SK-N-SH (cell line): Measurements from ENCODE around the gene MRPL19. TPM values are rescaled to one million over a fixed set of nuclear protein-coding genes. Genes with fewer than 3 reads are reported as not detected.

ENCODE experiments used
- CTCF ChIA-PET: fragments of 300-600, 350-600 bp; formaldehyde crosslinking; extraction: SDS; loops from one replicate; lab custom pipeline; 2021; lab: Yijun Ruan, JAX
- POLR2A ChIA-PET: fragments of 350-600 bp; sonication (Branson Sonifier 250); formaldehyde crosslinking; extraction: SDS; loops from one replicate; lab custom pipeline; 2020; ENCODE audit warnings: antibody characterized with exemption, inconsistent platforms; lab: Yijun Ruan, JAX
- DNase-seq: peaks from one replicate; pipeline ENCODE4 v3.0.0; 2012
- H2AFZ ChIP-seq: fragments of 200-600 bp; sonication (generic); 2 replicates; pipeline ENCODE4 v1.8.1; 2016; ENCODE audit warnings: antibody characterized with exemption, mild to moderate bottlenecking, low read depth
- H3F3A ChIP-seq: fragments of 200-600 bp; sonication (generic); replicated peaks from 2 replicates; pipeline ENCODE3; 2016; ENCODE audit warnings: antibody characterized with exemption, mild to moderate bottlenecking; ENCODE audit not compliant: insufficient read depth
- H3K27ac ChIP-seq, 2 experiments: fragments of 200-500 bp in 1 of 2; fragments of 200-600 bp in 1 of 2; sonication (Bioruptor generic) in 1 of 2; sonication (generic), shearing (Covaris generic) in 1 of 2; 2 replicates each; pipeline versions ENCODE4 v1.5.1 to v1.6.1; 2014 to 2016; ENCODE audit warnings: low read depth in 2 of 2, inconsistent platforms in 1 of 2, low read length in 1 of 2, mild to moderate bottlenecking in 1 of 2, mixed read lengths in 1 of 2
- H3K27me3 ChIP-seq: fragments of 200-600 bp; sonication (generic), shearing (Covaris generic); 2 replicates; pipeline ENCODE4 v1.6.1; 2016; ENCODE audit warnings: mixed run types; ENCODE audit not compliant: insufficient read depth
- H3K36me3 ChIP-seq, 2 experiments: fragments of 200-500 bp in 1 of 2; fragments of 200-600 bp in 1 of 2; sonication (Bioruptor generic) in 1 of 2; sonication (generic) in 1 of 2; replicated peaks in 1 of 2; 2 replicates each; pipeline versions ENCODE3 to v1.5.1; 2014 to 2016; ENCODE audit warnings: low read length in 1 of 2, mild to moderate bottlenecking in 1 of 2; ENCODE audit not compliant: insufficient read depth in 2 of 2, control insufficient read depth in 1 of 2
- H3K4me1 ChIP-seq, 2 experiments: fragments of 200-500 bp in 1 of 2; fragments of 200-600 bp in 1 of 2; sonication (Bioruptor generic) in 1 of 2; sonication (generic), shearing (Covaris generic) in 1 of 2; 2 replicates each; pipeline versions ENCODE4 v1.5.1 to v1.6.1; 2014 to 2016; ENCODE audit warnings: low read depth in 1 of 2, low read length in 1 of 2, mixed run types in 1 of 2; ENCODE audit not compliant: insufficient read depth in 2 of 2, control insufficient read depth in 1 of 2
- H3K4me2 ChIP-seq: fragments of 200-600 bp; sonication (generic), shearing (Covaris generic); 2 replicates; pipeline ENCODE4 v1.6.1; 2017; ENCODE audit warnings: mixed run types
- H3K4me3 ChIP-seq, 2 experiments: fragments of 200-500 bp in 1 of 2; fragments of 200-600 bp in 1 of 2; sonication (Bioruptor generic) in 1 of 2; sonication (generic), shearing (Covaris generic) in 1 of 2; 2 replicates each; pipeline versions ENCODE4 v1.5.1 to v1.8.1; 2014 to 2016; ENCODE audit warnings: low read depth in 2 of 2, inconsistent platforms in 1 of 2, low read length in 1 of 2, mild to moderate bottlenecking in 1 of 2, mixed read lengths in 1 of 2, moderate library complexity in 1 of 2
- H3K79me2 ChIP-seq: fragments of 200-600 bp; sonication (generic); 2 replicates; pipeline ENCODE4 v1.8.1; 2017; ENCODE audit warnings: mild to moderate bottlenecking; ENCODE audit not compliant: insufficient read depth
- H3K9ac ChIP-seq: fragments of 200-600 bp; sonication (generic); 2 replicates; pipeline ENCODE4 v1.6.1; 2017; ENCODE audit warnings: mixed run types
- H3K9me2 ChIP-seq: fragments of 200-600 bp; sonication (generic); 2 replicates; pipeline ENCODE4 v1.6.1; 2017; ENCODE audit warnings: mixed run types
- H3K9me3 ChIP-seq: fragments of 200-600 bp; sonication (generic); 2 replicates; pipeline ENCODE4 v1.6.1; 2017; ENCODE audit warnings: mixed run types, mild to moderate bottlenecking, moderate library complexity
- H4K20me1 ChIP-seq: fragments of 200-600 bp; sonication (generic); 2 replicates; pipeline ENCODE4 v1.6.1; 2017; ENCODE audit warnings: mild to moderate bottlenecking, mixed run types; ENCODE audit not compliant: insufficient read depth
- CHD2 ChIP-seq: fragments of 150-350 bp; IDR thresholded peaks from 2 replicates; pipeline ENCODE4 v1.6.1; 2018; ENCODE audit warnings: low read length; ENCODE audit not compliant: partially characterized antibody
- EP300 ChIP-seq, 2 experiments: IDR thresholded peaks; 2 replicates each; pipeline versions ENCODE4 v1.4.0 to v1.6.1; 2012; ENCODE audit warnings: borderline replicate concordance in 1 of 2, low read depth in 1 of 2, low read length in 1 of 2
- FOSL2 ChIP-seq: IDR thresholded peaks from 2 replicates; pipeline ENCODE4 v1.4.0; 2012; ENCODE audit warnings: low read depth, mild to moderate bottlenecking, moderate library complexity, borderline replicate concordance
- FOXJ3 ChIP-seq: sonication (generic); formaldehyde crosslinking; IDR thresholded peaks from 2 replicates; pipeline ENCODE4 v1.5.1; 2020; ENCODE audit warnings: mild to moderate bottlenecking, missing genetic modification reagents
- GABPA ChIP-seq: IDR thresholded peaks from 2 replicates; pipeline ENCODE4 v1.4.0; 2012; ENCODE audit warnings: low read depth, mild to moderate bottlenecking
- JUND ChIP-seq: IDR thresholded peaks from 2 replicates; pipeline ENCODE4 v1.4.0; 2012
- MEF2A ChIP-seq: IDR thresholded peaks from 2 replicates; pipeline ENCODE4 v1.4.0; 2012; ENCODE audit warnings: low read depth, borderline replicate concordance
- MXI1 ChIP-seq: IDR thresholded peaks from 2 replicates; pipeline ENCODE4 v1.6.1; 2012; ENCODE audit warnings: mild to moderate bottlenecking, low read depth, low read length, improper control_type of control experiment
- NRF1 ChIP-seq: IDR thresholded peaks from 2 replicates; pipeline ENCODE4 v1.6.1; 2012; ENCODE audit warnings: low read depth, mild to moderate bottlenecking, low read length
- POLR2AphosphoS5 ChIP-seq: IDR thresholded peaks from 2 replicates; pipeline ENCODE4 v1.6.1; 2012; ENCODE audit warnings: low read depth, low read length
- RAD21 ChIP-seq: IDR thresholded peaks from 2 replicates; pipeline ENCODE4 v1.6.1; 2012; ENCODE audit warnings: mild to moderate bottlenecking, low read length
- RXRA ChIP-seq: IDR thresholded peaks from 2 replicates; pipeline ENCODE4 v1.4.0; 2012; ENCODE audit warnings: low read depth, mild to moderate bottlenecking, borderline replicate concordance
- TAF1 ChIP-seq: IDR thresholded peaks from 2 replicates; pipeline ENCODE4 v1.6.1; 2012; ENCODE audit warnings: low read depth, mild to moderate bottlenecking, low read length, moderate library complexity, borderline replicate concordance
- TEAD4 ChIP-seq: IDR thresholded peaks from 2 replicates; pipeline ENCODE4 v1.4.0; 2012; ENCODE audit warnings: mild to moderate bottlenecking, borderline replicate concordance; ENCODE audit not compliant: insufficient read depth
- YY1 ChIP-seq: IDR thresholded peaks from 2 replicates; pipeline ENCODE4 v1.4.0; 2012; ENCODE audit warnings: low read depth, mild to moderate bottlenecking
- WGBS: methylation state at CpG from one replicate; pipeline ENCODE4 v1.1.6; 2017; ENCODE audit warnings: low lambda C conversion rate; 5-methylcytosine and 5-hydroxymethylcytosine counted together
- polyA plus RNA-seq, 3 experiments: library from polyadenylated mRNA; depleted of rRNA; stranded (reverse); fragments of >200 nt; gene quantifications; 2 replicates each; pipeline ENCODE4 v1.2.3, GENCODE V29; 2012
- TF ChIP-seq, protein P1 (sequence below): IDR thresholded peaks from 2 replicates; pipeline ENCODE4 v1.4.0; 2012; ENCODE audit warnings: low read depth
- TF ChIP-seq, protein P2 (sequence below): fragments of 150-350 bp; IDR thresholded peaks from 2 replicates; pipeline ENCODE4 v1.6.1; 2017; ENCODE audit warnings: antibody characterized with exemption, low read length, low read depth, borderline replicate concordance
- TF ChIP-seq, protein P3 (sequence below): fragments of 200-600 bp; sonication (generic); IDR thresholded peaks from 2 replicates; pipeline ENCODE4 v1.6.1; 2017; ENCODE audit warnings: antibody characterized with exemption, mild to moderate bottlenecking, moderate library complexity
- TF ChIP-seq, protein P4 (sequence below): IDR thresholded peaks from 2 replicates; pipeline ENCODE4 v1.4.0; 2012; ENCODE audit warnings: low read depth, borderline replicate concordance
- TF ChIP-seq, protein P5 (sequence below): IDR thresholded peaks from 2 replicates; pipeline ENCODE4; 2012

Gene MRPL19
- polyA plus RNA-seq, 1 of the 3 experiments (the other 2 are of a cell fraction) = 15.4 TPM

DNA sequence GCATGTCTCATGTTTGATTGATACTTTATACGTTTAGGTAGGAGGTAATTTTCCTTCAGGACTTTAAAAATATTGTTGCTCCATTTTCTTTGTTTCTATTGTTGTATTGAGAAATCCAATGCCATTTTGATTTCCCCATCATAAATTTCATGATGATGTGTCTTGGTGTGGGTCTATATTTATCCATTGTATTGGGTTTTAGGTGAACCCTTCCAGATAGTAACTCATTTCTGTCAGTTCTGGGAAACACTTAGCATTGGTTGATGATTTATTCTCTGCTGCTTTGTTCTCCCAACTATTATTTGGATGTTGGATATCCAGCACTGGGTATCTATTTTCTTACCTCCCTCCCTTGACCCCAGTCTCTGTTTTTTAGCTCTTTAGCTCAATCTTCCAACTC, 10.0 kb downstream of the MRPL19 start:
- Histone ChIP-seq H3K4me1 (no peaks in the 10 kb centered on the region), H4K20me1 (no peaks in the 10 kb centered on the region), H3K9ac (no peak overlapping the region), H3K36me3 (peaks cover 92 to 93% of the 10 kb centered on the region in 2 experiments), H3K79me2 (peaks cover 10% of the 10 kb centered on the region), H2AFZ (no peak overlapping the region), H3K9me3 (0 out of 2 replicates have a peak, but pooled peaks cover 3% of the 10 kb centered on the region), H3K27ac (no peak overlapping the region), H3K27me3 (no peaks in the 10 kb centered on the region), H3F3A (peaks cover 9% of the 10 kb centered on the region), H3K4me2 (no peak overlapping the region), H3K4me3 (no peak overlapping the region), H3K9me2 (no peaks in the 10 kb centered on the region)
- TF ChIP-seq TAF1 (no peak), CHD2 (no peak), JUND (no peak), RXRA (no peak), EP300 (IDR thresholded peaks at IDR 0.05; ENCODE audit: borderline replicate concordance in 1 of 2, low read depth in 1 of 2, low read length in 1 of 2) (no peak), YY1 (no peak), FOXJ3 (CRISPR knock-in tag) (no peak), NRF1 (no peak)
- TF ChIP-seq, protein P1, sequence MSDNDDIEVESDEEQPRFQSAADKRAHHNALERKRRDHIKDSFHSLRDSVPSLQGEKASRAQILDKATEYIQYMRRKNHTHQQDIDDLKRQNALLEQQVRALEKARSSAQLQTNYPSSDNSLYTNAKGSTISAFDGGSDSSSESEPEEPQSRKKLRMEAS = no peak
- TF ChIP-seq, protein P2, sequence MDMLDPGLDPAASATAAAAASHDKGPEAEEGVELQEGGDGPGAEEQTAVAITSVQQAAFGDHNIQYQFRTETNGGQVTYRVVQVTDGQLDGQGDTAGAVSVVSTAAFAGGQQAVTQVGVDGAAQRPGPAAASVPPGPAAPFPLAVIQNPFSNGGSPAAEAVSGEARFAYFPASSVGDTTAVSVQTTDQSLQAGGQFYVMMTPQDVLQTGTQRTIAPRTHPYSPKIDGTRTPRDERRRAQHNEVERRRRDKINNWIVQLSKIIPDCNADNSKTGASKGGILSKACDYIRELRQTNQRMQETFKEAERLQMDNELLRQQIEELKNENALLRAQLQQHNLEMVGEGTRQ = no peak
- TF ChIP-seq, protein P3, sequence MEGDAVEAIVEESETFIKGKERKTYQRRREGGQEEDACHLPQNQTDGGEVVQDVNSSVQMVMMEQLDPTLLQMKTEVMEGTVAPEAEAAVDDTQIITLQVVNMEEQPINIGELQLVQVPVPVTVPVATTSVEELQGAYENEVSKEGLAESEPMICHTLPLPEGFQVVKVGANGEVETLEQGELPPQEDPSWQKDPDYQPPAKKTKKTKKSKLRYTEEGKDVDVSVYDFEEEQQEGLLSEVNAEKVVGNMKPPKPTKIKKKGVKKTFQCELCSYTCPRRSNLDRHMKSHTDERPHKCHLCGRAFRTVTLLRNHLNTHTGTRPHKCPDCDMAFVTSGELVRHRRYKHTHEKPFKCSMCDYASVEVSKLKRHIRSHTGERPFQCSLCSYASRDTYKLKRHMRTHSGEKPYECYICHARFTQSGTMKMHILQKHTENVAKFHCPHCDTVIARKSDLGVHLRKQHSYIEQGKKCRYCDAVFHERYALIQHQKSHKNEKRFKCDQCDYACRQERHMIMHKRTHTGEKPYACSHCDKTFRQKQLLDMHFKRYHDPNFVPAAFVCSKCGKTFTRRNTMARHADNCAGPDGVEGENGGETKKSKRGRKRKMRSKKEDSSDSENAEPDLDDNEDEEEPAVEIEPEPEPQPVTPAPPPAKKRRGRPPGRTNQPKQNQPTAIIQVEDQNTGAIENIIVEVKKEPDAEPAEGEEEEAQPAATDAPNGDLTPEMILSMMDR = no peak
- ChIA-PET CTCF (interaction anchor here (1.1 to 2.0 kb wide), 4 partner anchors 10 to 21 kb away, joined by 4 to 5 read pairs (median 4); partner anchors contain the start of gene MRPL19), POLR2A (no interaction called here)
- no peak for DNase-seq
- 92% methylated on average over 1 of the region's 1 CpG for WGBS

DNA sequence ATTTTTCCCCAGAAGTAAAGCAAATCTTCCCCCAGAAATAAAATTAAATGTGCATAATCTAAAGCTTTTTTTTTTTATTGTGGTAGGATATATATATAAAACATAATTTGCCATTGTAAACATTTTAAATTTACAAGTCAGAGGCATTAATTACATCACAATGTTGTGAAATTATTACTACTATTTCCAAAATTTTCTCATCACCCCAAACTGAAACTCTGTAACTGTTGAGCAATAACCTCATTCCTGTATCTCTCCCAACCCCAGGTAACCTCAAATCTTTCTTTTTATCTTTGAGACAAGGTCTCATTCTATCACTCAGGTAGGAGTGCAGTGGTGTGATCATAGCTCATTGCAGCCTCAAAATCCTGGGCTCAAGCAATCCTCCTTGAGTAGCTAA, 11.2 kb downstream of the MRPL19 start:
- Histone ChIP-seq H4K20me1 (no peaks in the 10 kb centered on the region), H3K27me3 (no peaks in the 10 kb centered on the region), H2AFZ (no peak overlapping the region), H3K9me3 (0 out of 2 replicates have a peak, but pooled peaks cover 3% of the 10 kb centered on the region), H3K9me2 (no peaks in the 10 kb centered on the region), H3K4me1 (no peaks in the 10 kb centered on the region; a peak in 1 of 4 replicates), H3K9ac (no peak overlapping the region), H3K36me3 (peaks cover 92 to 93% of the 10 kb centered on the region in 2 experiments), H3K4me2 (no peak overlapping the region), H3K79me2 (peaks cover 10% of the 10 kb centered on the region), H3K27ac (no peak overlapping the region), H3F3A (peaks cover 9% of the 10 kb centered on the region), H3K4me3 (no peak overlapping the region)
- CTCF ChIA-PET = interaction anchor here (1.3 kb wide), 1 partner anchor 19 kb away, joined by 4 read pairs; no protein-coding TSS in a partner anchor
- POLR2A ChIA-PET = no interaction called here
- TF ChIP-seq RAD21 = no peak
- TF ChIP-seq MXI1 = no peak
- TF ChIP-seq NRF1 = no peak
- TF ChIP-seq, protein P4, sequence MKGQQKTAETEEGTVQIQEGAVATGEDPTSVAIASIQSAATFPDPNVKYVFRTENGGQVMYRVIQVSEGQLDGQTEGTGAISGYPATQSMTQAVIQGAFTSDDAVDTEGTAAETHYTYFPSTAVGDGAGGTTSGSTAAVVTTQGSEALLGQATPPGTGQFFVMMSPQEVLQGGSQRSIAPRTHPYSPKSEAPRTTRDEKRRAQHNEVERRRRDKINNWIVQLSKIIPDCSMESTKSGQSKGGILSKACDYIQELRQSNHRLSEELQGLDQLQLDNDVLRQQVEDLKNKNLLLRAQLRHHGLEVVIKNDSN = no peak
- no peak for TF ChIP-seq GABPA
- TF ChIP-seq MEF2A = no peak
- TF ChIP-seq POLR2AphosphoS5 = no peak
- TF ChIP-seq TEAD4 = no peak
- TF ChIP-seq RXRA = no peak
- TF ChIP-seq YY1 = no peak
- TF ChIP-seq, protein P5, sequence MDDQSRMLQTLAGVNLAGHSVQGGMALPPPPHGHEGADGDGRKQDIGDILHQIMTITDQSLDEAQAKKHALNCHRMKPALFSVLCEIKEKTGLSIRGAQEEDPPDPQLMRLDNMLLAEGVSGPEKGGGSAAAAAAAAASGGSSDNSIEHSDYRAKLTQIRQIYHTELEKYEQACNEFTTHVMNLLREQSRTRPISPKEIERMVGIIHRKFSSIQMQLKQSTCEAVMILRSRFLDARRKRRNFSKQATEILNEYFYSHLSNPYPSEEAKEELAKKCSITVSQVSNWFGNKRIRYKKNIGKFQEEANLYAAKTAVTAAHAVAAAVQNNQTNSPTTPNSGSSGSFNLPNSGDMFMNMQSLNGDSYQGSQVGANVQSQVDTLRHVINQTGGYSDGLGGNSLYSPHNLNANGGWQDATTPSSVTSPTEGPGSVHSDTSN = no peak
- no peak for TF ChIP-seq FOSL2
- TF ChIP-seq CHD2 = no peak
- DNase-seq = no peak
